Endothelial cell of umbilical vein (primary cell): Measurements from ENCODE around the gene ACAT2. TPM values are rescaled to one million over a fixed set of nuclear protein-coding genes. Genes with fewer than 3 reads are reported as not detected.
A peak's percentile ranks its signal among the peaks of the same experiment; 100 is the strongest.
"Not testable (repeated sequence)": the region's sequence is repeated elsewhere in the genome, so short reads cannot be mapped to it uniquely, and the experiment has no call there.

ENCODE experiments used
- Bru-seq: library from RNA; stranded (reverse); fragments of 400-500 nt; gene quantifications from one replicate; lab custom pipeline; 2021; lab: Mats Ljungman, UMichigan
- BruChase-seq, 2 experiments: library from RNA; stranded (reverse); fragments of 400-500 nt; gene quantifications; one replicate each; lab custom pipeline; 2021; lab: Mats Ljungman, UMichigan
- BruUV-seq: library from RNA; stranded (reverse); fragments of 400-500 nt; replicated peaks from 2 replicates; lab custom pipeline; 2021; lab: Mats Ljungman, UMichigan
- CTCF ChIA-PET: fragments of 300-600, 350-600 bp; sonication (Branson Sonifier 250); formaldehyde crosslinking; loops from one replicate; lab custom pipeline; 2021; ENCODE audit warnings: antibody characterized with exemption, inconsistent platforms; lab: Charles Lee
- POLR2A ChIA-PET: fragments of 300-600, 350-600 bp; sonication (Branson Sonifier 250); formaldehyde crosslinking; loops from one replicate; lab custom pipeline; 2021; ENCODE audit warnings: antibody characterized with exemption, inconsistent platforms; lab: Charles Lee
- DNase-seq: peaks from one replicate; pipeline ENCODE4 v3.0.0-alpha.2; 2011; ENCODE audit warnings: low read depth, low spot score
- FAIRE-seq: peaks from 2 replicates; lab custom pipeline; 2011; peaks lifted over from hg19 to GRCh38; lab: Jason Lieb, UNC
- H2AFZ ChIP-seq: 2 replicates; pipeline ENCODE4 v1.6.0; 2012; ENCODE audit warnings: low read depth, low read length, control low read depth, inconsistent platforms
- H3K27ac ChIP-seq: 2 replicates; pipeline ENCODE4 v1.5.1; 2011; ENCODE audit warnings: low read depth, mild to moderate bottlenecking, control low read depth, low read length, moderate library complexity; ENCODE audit not compliant: insufficient read depth
- H3K27me3 ChIP-seq, 2 experiments: 2 replicates each; pipeline versions ENCODE4 v1.6.0 to v1.6.1; 2011; ENCODE audit warnings: low read length in 2 of 2, mixed read lengths in 1 of 2; ENCODE audit not compliant: control insufficient read depth in 2 of 2, insufficient read depth in 2 of 2
- H3K36me3 ChIP-seq, 2 experiments: 2 replicates in 1 of 2; 3 replicates in 1 of 2; pipeline ENCODE4 v1.5.1; 2011; ENCODE audit warnings: low read length in 2 of 2, mild to moderate bottlenecking in 1 of 2, moderate library complexity in 1 of 2; ENCODE audit not compliant: control insufficient read depth in 2 of 2, insufficient read depth in 2 of 2; ENCODE audit errors: extremely low read depth in 1 of 2
- H3K4me1 ChIP-seq: 3 replicates; pipeline ENCODE4 v1.5.1; 2011; ENCODE audit warnings: mild to moderate bottlenecking, low read length; ENCODE audit not compliant: control insufficient read depth, insufficient read depth; ENCODE audit errors: extremely low read depth
- H3K4me2 ChIP-seq: 2 replicates; pipeline ENCODE4 v1.6.1; 2011; ENCODE audit warnings: low read length, control low read depth, mixed read lengths; ENCODE audit not compliant: insufficient read depth
- H3K4me3 ChIP-seq, 3 experiments: fragments of 200-600 bp in 1 of 3; sonication (generic), shearing (Covaris generic) in 1 of 3; replicated peaks in 1 of 3; 2 replicates each; pipeline ENCODE4 v1.5.1; 2011 to 2016; ENCODE audit warnings: control low read depth in 3 of 3, low read length in 3 of 3, mild to moderate bottlenecking in 2 of 3, inconsistent platforms in 1 of 3, low read depth in 1 of 3, moderate library complexity in 1 of 3; ENCODE audit not compliant: insufficient read depth in 1 of 3
- H3K79me2 ChIP-seq: 2 replicates; pipeline ENCODE4 v1.6.0; 2012; ENCODE audit warnings: low read length, inconsistent platforms; ENCODE audit not compliant: control insufficient read depth, insufficient read depth
- H3K9ac ChIP-seq: replicated peaks from 2 replicates; pipeline ENCODE3; 2011; ENCODE audit warnings: low read length, control low read depth; ENCODE audit not compliant: insufficient read depth; ENCODE audit errors: extremely low read depth
- H3K9me1 ChIP-seq: replicated peaks from 3 replicates; pipeline ENCODE4 v1.6.0; 2011; ENCODE audit warnings: mild to moderate bottlenecking, low read length; ENCODE audit not compliant: control insufficient read depth, insufficient read depth; ENCODE audit errors: extremely low read depth
- H3K9me3 ChIP-seq: replicated peaks from 2 replicates; pipeline ENCODE4 v1.5.1; 2012; ENCODE audit warnings: low read length, inconsistent platforms; ENCODE audit not compliant: control insufficient read depth, insufficient read depth
- H4K20me1 ChIP-seq: replicated peaks from 2 replicates; pipeline ENCODE3; 2011; ENCODE audit warnings: mild to moderate bottlenecking, low read length; ENCODE audit not compliant: control insufficient read depth, insufficient read depth; ENCODE audit errors: extremely low read depth
- GATA2 ChIP-seq: IDR thresholded peaks from 2 replicates; pipeline ENCODE4 v1.7.0; 2011; ENCODE audit warnings: low read depth, mild to moderate bottlenecking, moderate library complexity, mixed read lengths, low read length; ENCODE audit not compliant: insufficient read length, insufficient read depth
- JUN ChIP-seq: IDR thresholded peaks from 2 replicates; pipeline ENCODE4 v1.6.1; 2011; ENCODE audit warnings: borderline replicate concordance, low read depth; ENCODE audit not compliant: insufficient read length, insufficient read depth
- MYC ChIP-seq: IDR thresholded peaks from one replicate; pipeline ENCODE4 v1.6.1; 2011; ENCODE audit warnings: mild to moderate bottlenecking, low read depth, low read length
- POLR2A ChIP-seq: IDR thresholded peaks from 2 replicates; pipeline ENCODE4 v1.6.1; 2012; ENCODE audit warnings: low read depth, mild to moderate bottlenecking, control low read depth, low read length
- POLR2AphosphoS5 ChIP-seq: IDR thresholded peaks from 2 replicates; pipeline ENCODE4 v1.6.1; 2012; ENCODE audit warnings: low read depth, mild to moderate bottlenecking, control low read depth, low read length, moderate library complexity; ENCODE audit not compliant: insufficient read depth
- dilution Hi-C: fragments of 300-500 bp; cut with MboI; formaldehyde crosslinking; loops from one replicate; pipeline ENCODE4 v1.15.0; 2019; ENCODE audit warnings: low sequenced_read_pairs; ENCODE audit not compliant: extremely low pct_ligation_motif_present
- intact Hi-C: fragments of 100-400 bp; cut with micrococcal nuclease; formaldehyde crosslinking; loops from one replicate; pipeline ENCODE4 v1.10.0; 2022
- long read RNA-seq: library from polyadenylated mRNA; stranded (forward); transcript quantifications from one replicate; pipeline ENCODE4 v2.0.0, GENCODE V29; 2021
- polyA minus RNA-seq, 3 experiments: library from RNA; depleted of rRNA, polyadenylated mRNA; stranded (reverse); fragments of >200 nt; gene quantifications; 1 replicate in 1 of 3; 2 replicates in 2 of 3; pipeline ENCODE4 v1.2.3, GENCODE V29; 2011
- polyA plus RNA-seq, 4 experiments: library from polyadenylated mRNA; depleted of rRNA in 3 of 4; stranded (reverse) in 3 of 4; unstranded in 1 of 4; fragments of >200 nt; gene quantifications; 2 replicates each; pipeline versions ENCODE4 v1.2.1 to v1.2.3, GENCODE V29; 2011 to 2012; ENCODE audit warnings: missing spikeins in 1 of 4
- total RNA-seq: library from RNA; stranded (reverse); gene quantifications from 2 replicates; pipeline ENCODE4 v1.2.3, GENCODE V29; 2021
- TF ChIP-seq, protein P1 (sequence below): IDR thresholded peaks from 2 replicates; pipeline ENCODE4 v1.6.1; 2011; ENCODE audit not compliant: insufficient read depth, insufficient read length

The ACAT2 gene
- total RNA-seq = 114 and 131 TPM in 2 replicates
- 32.3 and 44.6 TPM in 2 replicates for polyA plus RNA-seq
- polyA plus RNA-seq (2011; cell fraction: cytosol; rRNA removed) = 63.6 and 68.4 TPM in 2 replicates
- polyA plus RNA-seq (2011; cell fraction: nucleus; rRNA removed) = 38.1 and 47.5 TPM in 2 replicates
- 20.6 and 38.3 TPM in 2 replicates for polyA plus RNA-seq (2012)
- 62.8 and 75.8 TPM in 2 replicates for polyA minus RNA-seq
- polyA minus RNA-seq (2011; cell fraction: cytosol; rRNA and poly(A)+ RNA removed) = 26.7 TPM
- polyA minus RNA-seq (2011; cell fraction: nucleus; rRNA and poly(A)+ RNA removed) = 16.8 and 21.5 TPM in 2 replicates
- percentile 82 among the genes with signal in this experiment for Bru-seq, nascent RNA
- percentile 76 among the genes with signal in this experiment for BruChase-seq, experiment 1, labeled RNA remaining after a 6-hour chase
- BruChase-seq, experiment 2, labeled RNA remaining after a 2-hour chase = percentile 67 among the genes with signal in this experiment
- long read RNA-seq, transcript ACAT2-201 (9 exons, 3,180 nt) = major isoform, 581 of 691 reads
- long read RNA-seq, transcript ACAT2-203 (4 exons, 1,641 nt) = minor isoform, 12 of 691 reads
- long read RNA-seq, partial matches to known transcripts = 20 of 691 reads
- long read RNA-seq, other reads (novel, unspliced or antisense) = 78 of 691 reads

DNA sequence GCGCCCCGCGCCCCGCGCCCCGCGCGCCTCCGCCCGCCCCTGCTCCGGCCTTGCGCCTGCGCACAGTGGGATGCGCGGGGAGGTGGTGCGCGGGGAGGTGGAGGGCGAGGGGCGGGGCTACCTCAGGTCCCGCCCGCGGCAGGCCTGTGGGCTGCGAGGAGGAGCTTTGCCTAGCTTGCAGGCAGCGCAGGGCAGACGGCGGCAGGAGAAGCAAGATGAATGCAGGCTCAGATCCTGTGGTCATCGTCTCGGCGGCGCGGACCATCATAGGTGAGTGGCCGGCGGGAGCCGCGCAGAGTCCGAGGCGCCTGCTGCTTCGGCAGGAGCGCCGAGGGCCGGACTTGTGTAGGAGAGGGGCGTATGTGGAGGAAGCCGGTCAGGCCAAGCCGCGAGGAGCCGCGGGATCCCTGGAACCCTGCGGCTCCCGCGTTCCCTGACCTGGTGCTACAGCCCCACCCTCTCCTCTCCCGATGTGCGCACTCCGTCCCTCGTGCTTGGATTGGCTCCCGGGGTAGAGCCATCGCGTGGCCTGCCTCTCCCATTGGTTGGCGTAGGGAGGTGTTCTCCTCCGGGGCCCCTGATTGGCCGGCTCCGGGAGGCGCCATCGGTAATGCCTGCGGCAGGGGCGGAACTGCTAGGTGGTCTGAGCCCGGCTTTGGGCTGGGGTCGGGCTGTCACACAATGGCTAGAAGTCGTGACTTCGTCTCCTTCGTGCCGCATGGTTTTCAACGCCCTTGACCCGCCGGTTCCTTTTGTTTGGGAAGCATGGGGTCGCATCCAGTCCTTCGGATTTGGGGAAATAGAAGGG is at the start of gene ACAT2:
Gene ACAT2, plus strand, starts transcription at position 173 of the 808 bp plus-strand sequence. Its CDS starts 43 bp downstream, at position 216.
- H3K27me3 ChIP-seq = no peaks in the 10 kb centered on the region
- H3K9me3 ChIP-seq = no peaks in the 10 kb centered on the region
- H3K79me2 ChIP-seq = peaks cover 16% of the 10 kb centered on the region
- H3K36me3 ChIP-seq = peaks cover 6 to 10% of the 10 kb centered on the region in 2 experiments
- no peaks in the 10 kb centered on the region for H4K20me1 ChIP-seq
- peak within 1 kb of the TSS; percentile 73 to 97 (median 92) for H3K4me3 ChIP-seq
- peak; percentile 94 for DNase-seq
- peak within 1 kb of the TSS; percentile 85 for H3K27ac ChIP-seq
- H2AFZ ChIP-seq = peak within 1 kb of the TSS; percentile 97
- H3K9ac ChIP-seq = peak within 1 kb of the TSS; percentile 86
- ChIA-PET CTCF (interaction anchor here (0.6 to 0.9 kb wide), 2 partner anchors 11 to 28 kb away, joined by 3 to 4 read pairs; partner anchors contain the start of genes MRPL18 and TCP1), POLR2A (interaction anchor here (0.6 to 1.8 kb wide), 3 partner anchors 27 to 35 kb away, joined by 3 to 7 read pairs (median 3); partner anchors contain the start of genes TCP1 and WTAP)
- no peak for TF ChIP-seq JUN
- peak; percentile 72 for TF ChIP-seq POLR2A
- no peak for TF ChIP-seq GATA2
- TF ChIP-seq POLR2AphosphoS5 = peak; percentile 74
- TF ChIP-seq, protein P1, sequence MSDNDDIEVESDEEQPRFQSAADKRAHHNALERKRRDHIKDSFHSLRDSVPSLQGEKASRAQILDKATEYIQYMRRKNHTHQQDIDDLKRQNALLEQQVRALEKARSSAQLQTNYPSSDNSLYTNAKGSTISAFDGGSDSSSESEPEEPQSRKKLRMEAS = peak; percentile 46
- no peak for TF ChIP-seq MYC
- dilution Hi-C loops = no loop called here
- peak; percentile 95 for FAIRE-seq
- H3K4me2 ChIP-seq = peak within 1 kb of the TSS; percentile 70
- intact Hi-C loops = loop anchor here (1.0 kb wide), 3 partner anchors 27 to 71 kb away; partner anchors contain the start of genes TCP1 and WTAP
- H3K9me1 ChIP-seq = no peaks in the 10 kb centered on the region
- H3K4me1 ChIP-seq = peaks cover 20% of the 10 kb centered on the region
- no TSS peak for BruUV-seq

DNA sequence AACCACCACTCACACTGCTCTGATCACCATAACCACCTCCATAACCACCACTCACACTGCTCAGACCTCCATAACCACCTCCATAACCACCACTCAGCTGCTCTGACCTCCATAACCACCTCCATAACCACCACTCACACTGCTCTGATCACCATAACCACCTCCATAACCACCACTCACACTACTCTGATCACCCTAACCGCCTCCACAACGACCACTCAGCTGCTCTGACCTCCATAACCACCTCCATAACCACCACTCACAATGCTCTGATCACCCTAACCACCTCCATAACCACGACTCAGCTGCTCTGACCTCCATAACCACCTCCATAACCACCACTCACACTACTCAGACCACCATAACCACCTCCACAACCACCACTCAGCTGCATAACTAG is 49.5 kb upstream of the ACAT2 start:
- H3K4me1 ChIP-seq, H3K27ac ChIP-seq, CTCF ChIA-PET, H3K27me3 ChIP-seq, intact Hi-C loops, H3K4me2 ChIP-seq, BruUV-seq, H4K20me1 ChIP-seq, H3K9me3 ChIP-seq, H3K9ac ChIP-seq, H3K79me2 ChIP-seq, dilution Hi-C loops, H3K4me3 ChIP-seq, DNase-seq, H3K9me1 ChIP-seq, POLR2A ChIA-PET, H2AFZ ChIP-seq, FAIRE-seq, H3K36me3 ChIP-seq: not testable (repeated sequence)
